Epithelial cell of proximal tubule (primary cell): ENCODE measurements around the gene NR1H4. TPM values are rescaled to one million over a fixed set of nuclear protein-coding genes. Genes with fewer than 3 reads are reported as not detected.
"Not testable (repeated sequence)": the region's sequence is repeated elsewhere in the genome, so short reads cannot be mapped to it uniquely, and the experiment has no call there.

ENCODE experiments used
- DNase-seq: peaks from one replicate; pipeline ENCODE4 v3.0.0-alpha.2; 2011; ENCODE audit warnings: low read depth
- H3K4me3 ChIP-seq: 2 replicates; pipeline ENCODE4 v1.5.1; 2011; ENCODE audit warnings: low read depth, mild to moderate bottlenecking, low read length
- total RNA-seq: library from RNA; depleted of rRNA; stranded (reverse); fragments of >200 nt; gene quantifications from 2 replicates; pipeline ENCODE4 v1.2.3, GENCODE V29; 2015
- TF ChIP-seq, protein P1 (sequence below): conservative IDR thresholded peaks from 2 replicates; pipeline ENCODE4 v1.5.1; 2012; ENCODE audit warnings: low read depth, mild to moderate bottlenecking, low read length

The NR1H4 gene
- total RNA-seq, 1 donor from 2014 or later: not detected

DNA sequence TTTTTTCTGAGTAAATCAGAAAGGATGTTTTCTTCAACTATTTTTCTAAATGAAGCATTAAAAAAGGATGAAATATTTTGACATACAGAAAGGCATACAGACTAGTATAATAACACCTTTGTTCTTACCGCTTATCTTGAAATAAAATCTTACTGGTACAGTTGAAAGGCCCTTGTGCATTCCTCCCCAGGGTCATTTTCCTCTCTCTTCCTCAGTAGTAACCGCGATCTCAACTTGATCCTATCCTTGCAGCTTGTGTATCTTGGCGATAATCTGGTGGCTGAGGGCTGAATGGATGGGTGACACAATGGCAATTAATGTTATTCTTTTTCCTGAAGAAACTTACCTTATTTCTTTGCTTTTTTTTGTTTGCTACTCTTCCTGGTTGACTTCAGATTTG lies 118.3 kb downstream of the NR1H4 start:
- TF ChIP-seq, protein P1, sequence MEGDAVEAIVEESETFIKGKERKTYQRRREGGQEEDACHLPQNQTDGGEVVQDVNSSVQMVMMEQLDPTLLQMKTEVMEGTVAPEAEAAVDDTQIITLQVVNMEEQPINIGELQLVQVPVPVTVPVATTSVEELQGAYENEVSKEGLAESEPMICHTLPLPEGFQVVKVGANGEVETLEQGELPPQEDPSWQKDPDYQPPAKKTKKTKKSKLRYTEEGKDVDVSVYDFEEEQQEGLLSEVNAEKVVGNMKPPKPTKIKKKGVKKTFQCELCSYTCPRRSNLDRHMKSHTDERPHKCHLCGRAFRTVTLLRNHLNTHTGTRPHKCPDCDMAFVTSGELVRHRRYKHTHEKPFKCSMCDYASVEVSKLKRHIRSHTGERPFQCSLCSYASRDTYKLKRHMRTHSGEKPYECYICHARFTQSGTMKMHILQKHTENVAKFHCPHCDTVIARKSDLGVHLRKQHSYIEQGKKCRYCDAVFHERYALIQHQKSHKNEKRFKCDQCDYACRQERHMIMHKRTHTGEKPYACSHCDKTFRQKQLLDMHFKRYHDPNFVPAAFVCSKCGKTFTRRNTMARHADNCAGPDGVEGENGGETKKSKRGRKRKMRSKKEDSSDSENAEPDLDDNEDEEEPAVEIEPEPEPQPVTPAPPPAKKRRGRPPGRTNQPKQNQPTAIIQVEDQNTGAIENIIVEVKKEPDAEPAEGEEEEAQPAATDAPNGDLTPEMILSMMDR: no peak
- H3K4me3 ChIP-seq: no peak overlapping the region
- DNase-seq: no peak

DNA sequence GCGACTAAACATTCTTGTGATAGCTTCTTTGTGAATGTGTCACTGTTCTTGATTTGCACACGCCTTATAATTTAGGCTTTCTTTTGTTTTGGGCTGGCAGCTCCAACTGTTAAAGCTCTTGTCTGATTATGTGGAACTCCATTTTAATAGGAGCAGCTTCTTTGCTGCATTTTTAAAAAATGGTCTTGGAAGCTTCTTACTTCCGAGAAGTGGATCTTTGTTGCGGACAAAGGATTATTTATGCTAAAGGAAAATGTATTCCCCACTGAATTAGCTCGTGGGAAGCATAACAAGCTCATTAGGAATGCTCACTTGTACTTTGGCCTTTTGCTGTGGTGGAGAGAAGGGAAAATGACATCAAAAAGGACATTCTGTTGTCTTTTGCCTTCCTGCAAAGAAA lies 119.8 kb downstream of the NR1H4 start:
- TF ChIP-seq, protein P1: no peak
- H3K4me3 ChIP-seq: peak overlapping the region; percentile 17
- DNase-seq: no peak

DNA sequence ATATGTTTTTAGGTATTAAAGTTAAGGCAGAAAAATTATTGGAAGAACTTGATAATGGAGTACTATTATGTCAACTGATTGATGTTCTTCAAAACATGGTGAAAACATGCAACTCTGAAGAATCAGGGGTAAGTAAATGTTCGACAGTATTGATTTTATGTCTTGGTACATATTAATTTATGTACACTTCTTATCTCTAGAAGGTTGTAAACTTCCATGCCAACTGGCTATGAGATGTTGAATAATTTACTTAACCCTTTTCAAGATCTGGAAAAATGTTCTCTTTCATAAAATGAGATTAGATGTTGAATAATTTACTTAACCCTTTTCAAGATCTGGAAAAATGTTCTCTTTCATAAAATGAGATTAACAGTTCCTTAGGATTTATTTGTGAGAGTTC lies 128.0 kb downstream of the NR1H4 start:
- DNase-seq: no peak
- TF ChIP-seq, protein P1: no peak
- H3K4me3 ChIP-seq: no peak overlapping the region

DNA sequence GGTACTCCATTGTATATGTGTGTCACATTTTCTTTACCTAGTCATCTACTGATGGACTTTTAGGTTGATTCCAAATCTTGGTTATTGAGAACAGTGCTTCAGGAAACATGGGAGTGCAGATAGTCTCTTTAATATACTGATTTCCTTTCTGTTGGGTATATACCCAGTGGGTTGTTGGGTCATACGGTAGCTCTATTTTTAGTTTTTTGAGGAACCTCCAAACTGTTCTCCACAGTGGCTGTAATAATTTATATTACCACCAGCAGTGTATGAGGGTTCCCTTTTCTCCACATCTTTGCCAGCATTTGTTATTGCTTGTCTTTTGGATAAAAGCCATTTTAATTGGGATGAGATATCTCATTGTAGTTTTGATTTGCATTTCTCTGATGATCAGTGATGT lies 129.3 kb downstream of the NR1H4 start:
- not testable (repeated sequence) for H3K4me3 ChIP-seq, DNase-seq

DNA sequence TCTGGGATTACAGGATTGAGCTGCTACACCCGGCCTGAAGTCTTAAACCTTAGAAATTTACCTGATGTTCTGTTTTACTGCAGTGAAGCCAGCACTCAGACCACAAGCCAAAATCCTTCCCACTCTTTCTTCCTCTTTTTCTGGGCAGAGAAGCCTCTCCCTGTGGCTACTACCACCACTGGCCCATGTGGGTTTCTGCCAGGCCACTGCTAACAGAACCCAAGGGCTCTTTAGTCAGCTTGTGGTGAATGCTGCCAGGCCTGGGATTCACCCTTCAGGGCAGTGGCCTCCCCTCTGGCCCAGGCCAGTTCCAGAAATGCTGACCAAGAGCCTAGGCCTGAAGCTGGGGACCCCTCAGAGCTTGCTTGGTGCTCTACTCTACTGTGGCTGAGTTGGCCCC lies 135.1 kb downstream of the NR1H4 start:
- H3K4me3 ChIP-seq: no peak overlapping the region
- DNase-seq: no peak
- TF ChIP-seq, protein P1: no peak

DNA sequence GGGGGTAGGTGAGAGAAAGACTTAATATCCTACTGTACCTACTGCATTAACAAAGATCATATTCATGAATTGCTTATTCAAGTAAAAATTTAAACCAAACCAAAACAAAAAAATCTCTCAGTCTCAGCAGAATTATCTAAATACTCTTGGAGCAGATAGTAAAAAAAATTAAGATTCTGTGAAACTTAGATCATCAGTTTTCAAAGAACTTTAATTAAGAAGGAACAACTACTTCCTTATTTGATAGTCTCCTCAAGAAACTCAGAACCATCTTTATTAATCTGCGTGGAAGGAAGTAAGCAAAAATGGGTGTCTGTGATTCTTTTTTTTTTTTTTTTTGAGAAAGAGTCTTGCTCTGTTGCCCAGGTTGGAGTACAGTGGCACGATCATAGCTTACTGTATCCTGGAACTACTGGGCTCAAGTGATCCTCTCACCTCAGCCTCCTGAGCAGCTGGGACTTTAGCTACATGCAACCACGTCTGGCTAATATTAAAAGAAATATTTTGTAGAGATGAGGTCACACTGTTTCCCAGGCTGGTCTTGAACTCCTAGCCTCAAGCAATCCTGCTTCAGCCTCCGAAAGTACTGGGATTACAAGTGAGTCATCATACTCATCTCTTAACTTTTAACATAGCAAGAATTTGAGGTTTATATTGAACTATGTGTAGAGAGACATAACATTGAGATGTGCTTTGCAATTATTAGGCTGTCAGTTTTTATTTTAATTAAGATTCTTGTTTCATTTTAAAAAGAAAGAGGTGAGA lies 137.2 kb downstream of the NR1H4 start:
- TF ChIP-seq, protein P1: no peak
- no peak for DNase-seq

DNA sequence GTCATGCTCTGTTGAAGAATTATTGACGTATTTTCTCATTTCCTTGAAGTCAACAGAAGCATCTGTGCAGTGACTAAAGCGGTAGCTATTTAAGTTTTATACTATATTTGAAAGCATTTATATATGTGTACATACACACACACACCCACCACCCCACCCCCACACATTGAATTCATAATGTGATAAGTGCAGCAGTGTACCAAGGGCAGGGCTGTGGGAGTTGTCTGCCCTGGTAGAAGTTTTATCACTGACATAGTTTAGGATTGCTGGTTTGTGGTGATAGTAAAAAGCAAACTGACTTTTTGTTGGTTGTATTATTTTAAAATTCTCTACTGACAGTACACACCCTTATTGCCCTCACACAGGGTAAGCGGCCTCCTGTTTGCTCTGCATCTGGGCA lies 138.9 kb downstream of the NR1H4 start:
- no peak overlapping the region for H3K4me3 ChIP-seq
- TF ChIP-seq, protein P1: no peak
- no peak for DNase-seq

More for the DNA sequence above, 137.2 kb downstream of the NR1H4 start:
- no peak overlapping the region for H3K4me3 ChIP-seq

Other genes with a start within 250 kb of the NR1H4 start
- gene DEPDC4, start 206.8 kb upstream of the NR1H4 start, total RNA-seq: 1.0 and 3.4 TPM in 2 replicates
- gene SCYL2, start 206.7 kb upstream of the NR1H4 start, total RNA-seq: 24.6 and 28.9 TPM in 2 replicates
- not detected in 2 replicates for gene SLC17A8, start 116.8 kb upstream of the NR1H4 start, total RNA-seq
- 20.0 and 21.7 TPM in 2 replicates for gene GAS2L3, start 99.8 kb downstream of the NR1H4 start, total RNA-seq